Measurements from ENCODE around the gene SEMA3A.
"Not testable (repeated sequence)": the region's sequence is repeated elsewhere in the genome, so short reads cannot be mapped to it uniquely, and the experiment has no call there.

SEMA3A gene

DNA sequence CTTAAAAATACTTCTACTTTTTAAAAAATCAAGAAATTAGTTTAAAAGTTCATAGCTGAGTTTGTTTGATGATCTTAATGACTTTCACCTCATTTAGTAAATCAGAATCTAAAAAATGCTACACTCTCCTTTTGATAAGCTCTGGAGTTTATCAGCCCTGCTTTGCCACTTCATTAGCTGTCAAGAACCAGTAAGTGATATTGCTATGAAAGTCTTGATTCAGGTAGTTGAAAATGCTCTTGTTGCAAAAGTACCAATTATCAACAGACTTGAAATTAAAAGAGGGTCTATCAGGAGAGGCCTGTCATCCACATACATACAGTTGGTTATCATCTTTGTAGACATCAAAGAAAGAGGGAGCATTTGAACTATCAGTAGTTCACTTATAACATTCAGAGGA is 41.6 kb downstream of the SEMA3A start:
- no peak for DNase-seq

DNA sequence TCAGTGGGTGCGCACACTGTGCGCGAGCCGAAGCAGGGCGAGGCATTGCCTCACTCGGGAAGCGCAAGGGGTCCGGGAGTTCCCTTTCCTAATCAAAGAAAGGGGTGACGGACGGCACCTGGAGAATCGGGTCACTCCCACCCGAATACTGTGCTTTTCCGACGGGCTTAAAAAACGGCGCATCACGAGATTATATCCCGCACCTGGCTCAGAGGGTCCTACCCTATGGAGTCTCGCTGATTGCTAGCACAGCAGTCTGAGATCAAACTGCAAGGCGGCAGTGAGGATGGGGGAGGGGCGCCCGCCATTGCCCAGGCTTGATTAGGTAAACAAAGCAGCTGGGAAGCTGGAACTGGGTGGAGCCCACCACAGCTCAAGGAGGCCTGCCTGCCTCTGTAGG is 44.2 kb downstream of the SEMA3A start:
- DNase-seq: not testable (repeated sequence)

DNA sequence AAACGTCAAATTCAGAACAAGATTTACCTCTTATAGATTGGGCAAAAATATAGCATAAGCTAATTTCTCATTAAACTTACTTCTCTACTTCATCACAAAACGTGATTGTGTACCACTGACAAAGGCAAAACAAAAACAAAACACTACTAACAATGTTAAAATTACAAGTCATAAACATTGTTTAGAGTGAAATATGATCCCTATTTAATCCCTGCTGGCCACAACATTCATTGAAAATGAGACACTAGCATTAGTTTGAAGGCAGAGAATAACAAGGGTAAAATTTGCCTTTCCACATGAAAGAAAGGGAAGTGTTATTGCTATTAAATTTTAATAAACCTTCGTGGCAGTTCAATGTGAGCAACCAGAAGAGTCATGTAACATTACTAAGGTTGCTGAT is 45.0 kb downstream of the SEMA3A start:
- DNase-seq: no peak

DNA sequence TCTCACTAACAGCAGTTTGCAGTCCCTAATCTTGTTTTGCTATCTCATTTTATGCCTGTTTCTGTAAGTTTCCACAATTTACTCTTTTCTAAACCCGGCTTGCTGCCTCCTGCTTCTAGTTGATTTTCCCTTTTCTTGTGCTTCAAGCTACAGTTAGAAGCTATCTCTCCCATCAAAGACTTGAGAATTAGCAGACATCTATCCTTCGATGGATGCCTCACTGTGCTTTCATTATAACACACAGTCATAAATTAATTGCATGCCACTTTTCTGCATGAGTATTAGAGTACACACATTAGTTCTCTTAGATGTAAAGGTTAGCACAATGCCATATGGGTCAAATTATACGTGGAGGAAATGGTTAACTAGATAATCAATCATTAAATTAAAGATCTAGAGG is 48.7 kb downstream of the SEMA3A start:
- no peak for DNase-seq

DNA sequence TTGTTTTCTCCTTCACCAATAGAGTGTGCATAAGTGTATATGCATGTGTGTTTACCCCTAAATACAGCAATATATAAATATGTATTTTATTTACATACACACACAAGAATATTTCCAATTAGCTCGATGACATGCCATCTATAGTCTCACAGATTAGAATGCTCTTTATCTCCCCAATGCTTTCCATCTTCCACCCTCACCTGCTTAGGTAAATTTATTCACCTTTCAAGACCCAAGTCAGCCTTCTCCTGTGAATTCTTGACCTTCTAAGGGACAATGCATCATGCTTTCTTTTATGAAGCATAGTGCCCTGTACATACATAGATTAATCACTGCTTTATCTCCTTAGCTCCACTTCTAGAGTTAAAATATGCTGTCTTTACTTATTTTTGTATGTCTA is 49.7 kb downstream of the SEMA3A start:
- DNase-seq: no peak

DNA sequence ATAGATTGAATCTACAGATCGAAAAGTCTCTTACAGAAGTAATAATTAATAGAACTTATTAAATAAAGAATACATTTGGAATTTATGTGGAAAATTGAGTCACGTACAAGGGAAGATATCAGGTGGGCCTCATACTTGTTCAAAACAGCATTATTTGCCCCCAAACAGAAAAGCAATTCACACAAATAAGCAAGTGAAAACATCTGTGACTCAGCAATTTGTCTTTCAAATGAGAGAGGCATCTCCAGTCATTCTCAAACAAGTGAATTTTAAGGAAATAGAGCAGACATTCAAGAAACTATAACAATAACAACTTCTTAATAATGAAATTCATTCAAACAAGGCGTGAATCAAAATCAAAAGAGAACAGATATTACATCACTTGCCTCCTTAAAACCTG is 50.1 kb downstream of the SEMA3A start:
- no peak for DNase-seq

DNA sequence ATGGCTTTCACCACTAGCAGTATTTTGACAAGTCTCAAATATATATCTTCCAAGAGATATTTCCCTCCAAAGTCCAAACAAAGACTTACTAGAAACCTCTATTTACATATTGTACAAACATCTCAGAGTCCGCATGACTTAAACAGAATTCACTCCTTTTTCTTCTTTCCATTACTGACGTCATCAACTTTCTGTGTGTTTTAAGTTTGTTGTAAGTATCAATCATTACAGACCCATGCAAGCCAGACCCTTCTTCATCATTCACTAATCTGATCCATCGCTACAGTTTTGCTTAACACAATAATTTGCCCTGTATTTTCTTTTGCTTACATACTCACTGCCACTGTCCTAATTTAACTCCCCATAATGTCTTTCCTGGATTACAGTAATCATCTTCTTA is 51.9 kb downstream of the SEMA3A start:
- no peak for DNase-seq

DNA sequence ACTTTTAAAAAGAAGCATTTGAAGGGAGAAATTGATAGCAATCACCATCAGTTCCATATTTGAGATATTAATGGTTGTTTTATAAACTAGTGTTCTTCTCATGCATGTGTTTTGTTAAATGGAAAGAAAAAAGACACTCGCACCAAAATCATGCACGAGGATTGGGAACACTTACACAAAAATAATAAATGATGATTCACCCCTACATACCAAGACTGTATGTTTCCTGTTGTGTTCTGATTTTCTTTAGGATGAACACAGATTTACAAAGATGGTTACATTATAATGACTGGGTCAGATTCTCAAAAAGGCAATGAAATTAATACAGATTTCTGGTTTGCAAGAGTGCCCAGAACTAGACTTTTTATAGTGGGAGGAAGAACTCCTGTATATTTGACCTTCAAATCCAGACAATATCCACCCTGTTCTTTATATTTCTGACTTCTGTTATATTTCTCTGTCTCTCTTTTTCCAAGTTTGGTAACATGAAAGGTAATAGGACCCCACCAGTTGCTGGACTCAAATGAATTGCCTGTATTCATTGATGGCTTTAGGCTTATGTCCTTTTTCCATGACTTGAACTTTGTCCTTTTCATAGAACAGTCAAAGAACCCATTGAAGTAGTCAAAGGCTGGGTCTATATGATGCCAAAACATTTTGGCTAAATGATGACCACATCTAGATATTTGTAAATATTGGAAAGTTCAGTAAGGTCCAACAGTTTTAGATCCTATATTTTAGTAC is 54.4 kb downstream of the SEMA3A start:
- DNase-seq: no peak

DNA sequence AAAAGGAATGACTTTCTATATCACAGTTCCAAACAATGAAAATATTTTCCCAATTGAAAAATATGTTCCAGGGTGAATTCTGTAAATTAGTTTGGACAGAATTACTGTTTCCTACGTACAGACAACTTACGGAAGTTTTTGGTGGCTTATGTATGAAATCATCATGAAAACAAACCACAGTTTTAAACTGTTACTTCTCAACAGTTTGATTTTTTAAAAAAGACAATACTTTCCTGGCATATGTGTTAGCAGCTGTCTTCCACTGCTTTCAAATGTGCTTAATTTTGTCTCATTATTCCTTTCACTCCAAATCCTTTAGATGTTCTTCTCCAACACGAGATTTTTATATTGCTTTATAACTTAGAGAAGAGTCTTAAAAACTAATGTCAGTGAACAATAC is 56.2 kb downstream of the SEMA3A start:
- DNase-seq: no peak

DNA sequence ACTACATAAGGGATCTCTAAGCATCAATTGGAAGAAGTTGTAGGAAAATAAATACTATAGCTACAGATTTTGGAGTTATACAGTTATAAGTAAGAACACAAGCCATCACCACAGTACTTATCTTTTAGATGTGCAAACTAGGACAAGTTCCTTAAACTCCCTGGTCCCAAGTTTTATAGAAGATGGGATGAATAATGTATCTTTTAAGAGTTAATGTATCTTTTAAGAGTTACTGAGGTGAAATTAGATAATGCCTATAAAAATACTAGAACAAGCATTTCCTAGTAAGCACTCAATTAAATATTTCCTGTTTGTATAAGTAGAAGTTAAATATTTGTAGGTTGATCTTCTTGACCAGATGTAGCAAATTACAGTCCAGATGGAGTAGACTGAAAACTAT is 56.8 kb downstream of the SEMA3A start:
- no peak for DNase-seq

DNA sequence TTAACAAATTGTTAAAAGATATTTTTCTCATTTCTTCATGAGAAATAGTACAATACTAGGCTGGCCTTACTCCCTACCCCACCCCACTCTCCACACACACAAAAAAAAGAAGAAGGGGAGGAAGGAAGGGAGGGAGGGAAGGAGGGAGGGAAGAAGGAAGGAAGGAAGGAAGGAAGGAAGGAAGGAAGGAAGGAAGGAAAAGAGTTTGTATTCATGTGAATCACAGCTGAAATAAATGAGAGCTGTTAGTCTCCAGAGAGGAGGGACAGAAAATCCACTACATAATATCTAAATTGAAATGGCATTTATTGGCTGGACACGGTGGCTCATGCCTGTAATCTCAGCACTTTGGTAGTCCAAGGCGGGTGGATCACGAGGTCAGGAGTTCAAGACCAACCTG is 57.8 kb downstream of the SEMA3A start:
- no peak for DNase-seq

DNA sequence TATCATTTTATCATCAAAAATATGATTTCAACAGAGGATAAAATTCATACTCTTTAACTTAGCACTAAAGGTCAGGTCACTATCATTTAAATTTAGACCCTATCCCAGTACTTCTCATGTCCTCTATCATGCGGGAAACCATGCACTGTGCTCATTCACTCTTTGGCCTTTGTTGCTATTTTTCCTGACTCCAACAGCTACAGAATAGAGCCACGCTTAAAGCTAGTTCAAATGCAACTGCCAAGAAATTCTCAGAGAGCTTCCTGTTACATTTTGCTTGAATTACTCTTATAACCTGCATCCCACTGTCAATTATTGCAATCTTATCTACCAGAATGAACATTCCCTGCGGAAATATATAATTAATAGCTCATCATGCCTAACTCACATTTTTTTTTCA is 58.3 kb downstream of the SEMA3A start:
- DNase-seq: no peak

DNA sequence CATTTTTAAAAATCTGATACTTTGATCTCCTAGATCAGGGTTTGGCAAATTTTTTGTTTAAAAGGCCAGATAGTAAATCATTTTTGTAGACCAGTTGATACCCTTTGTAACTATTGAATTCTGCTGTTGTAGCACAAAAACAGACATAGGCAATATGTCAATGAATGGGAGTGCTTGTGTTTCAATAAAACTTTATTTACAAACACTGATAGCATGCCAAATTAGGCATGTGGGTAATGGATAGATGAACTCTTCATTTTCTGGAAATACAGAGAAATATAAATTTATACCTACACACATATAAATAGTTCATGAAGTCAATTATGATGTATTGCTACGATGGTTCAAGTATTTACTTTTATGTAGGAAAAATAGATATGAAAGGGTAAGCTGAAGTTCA is 60.4 kb downstream of the SEMA3A start:
- DNase-seq: no peak

DNA sequence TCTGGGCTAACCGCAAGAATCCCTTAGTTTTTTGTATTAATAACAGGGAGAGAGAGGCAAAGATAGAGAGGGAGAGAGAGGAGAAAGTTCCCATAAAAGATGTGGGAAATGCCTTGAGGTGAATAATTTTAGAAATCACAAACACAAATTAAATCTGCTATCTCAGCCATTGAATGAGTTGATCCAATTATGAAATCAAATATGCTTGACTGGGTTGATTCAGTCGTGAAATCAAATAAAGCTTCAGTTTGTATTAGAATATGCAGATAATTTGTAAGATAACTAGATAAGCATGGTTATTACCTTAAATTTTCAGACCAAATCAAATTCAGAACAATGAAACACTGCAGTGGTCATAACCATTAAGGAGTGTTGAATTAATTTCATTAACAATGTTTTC is 68.9 kb downstream of the SEMA3A start:
- DNase-seq: no peak

DNA sequence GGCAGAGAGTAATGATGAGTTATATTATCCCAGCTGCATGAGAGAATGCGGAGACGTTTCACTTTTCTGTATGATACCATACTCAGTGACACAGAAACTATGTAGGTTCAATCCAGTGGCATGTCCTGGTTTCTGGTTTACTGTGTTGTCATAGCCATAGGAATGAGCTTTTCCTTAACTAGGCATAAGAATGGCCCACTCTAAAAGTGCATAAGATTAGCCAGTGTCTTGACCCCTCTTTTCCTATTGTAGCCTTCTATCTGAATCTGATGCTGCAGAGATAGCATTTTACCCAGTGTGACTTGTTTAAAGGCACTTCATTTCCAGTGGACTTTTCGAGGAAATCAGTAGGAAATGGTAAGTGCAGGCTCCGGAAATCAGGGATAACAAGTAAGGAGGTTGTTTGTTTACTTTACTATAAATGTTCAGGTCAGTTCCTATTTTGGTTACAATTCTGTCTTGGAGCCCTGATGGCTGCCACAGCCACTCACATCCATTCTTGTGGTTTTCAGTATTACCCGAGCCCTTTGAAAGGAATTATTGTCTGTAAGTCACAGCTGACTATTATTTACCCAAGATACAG is 70.5 kb downstream of the SEMA3A start:
- no peak for DNase-seq

DNA sequence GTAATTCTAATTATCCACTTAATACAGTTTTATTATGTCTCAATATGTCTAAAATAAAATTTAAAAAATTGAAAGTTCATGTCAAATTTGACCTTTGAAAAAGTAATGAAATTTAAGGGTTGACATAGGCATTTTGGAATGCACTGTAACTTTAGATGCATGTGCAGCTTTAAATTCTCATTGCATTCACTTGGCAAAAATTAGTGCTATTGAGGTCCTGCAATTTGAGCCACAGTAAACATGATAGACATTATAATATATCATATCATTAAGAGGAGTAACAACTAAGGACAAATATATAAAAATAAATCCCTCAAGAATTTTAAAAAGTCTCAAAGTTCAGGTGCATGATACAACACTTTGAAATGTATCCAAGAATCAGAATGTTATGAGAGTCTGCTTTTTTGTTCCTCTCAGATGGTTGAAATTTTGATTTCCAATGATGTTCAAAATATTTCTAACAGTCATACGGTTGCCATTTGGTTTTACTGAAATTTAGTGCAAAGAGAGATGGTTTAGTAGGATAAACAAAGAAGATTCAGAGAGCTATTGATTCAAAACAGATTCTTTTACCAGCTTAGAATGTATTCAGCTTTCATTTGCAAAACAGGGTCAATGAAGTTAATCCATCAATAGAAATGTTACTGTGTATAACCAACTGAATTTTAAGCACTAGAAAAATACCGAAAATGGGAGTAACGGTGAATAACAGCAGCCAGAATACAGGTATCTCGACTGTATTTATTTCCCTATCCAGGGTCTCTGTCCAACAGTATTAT is 71.8 kb downstream of the SEMA3A start:
- no peak for DNase-seq

DNA sequence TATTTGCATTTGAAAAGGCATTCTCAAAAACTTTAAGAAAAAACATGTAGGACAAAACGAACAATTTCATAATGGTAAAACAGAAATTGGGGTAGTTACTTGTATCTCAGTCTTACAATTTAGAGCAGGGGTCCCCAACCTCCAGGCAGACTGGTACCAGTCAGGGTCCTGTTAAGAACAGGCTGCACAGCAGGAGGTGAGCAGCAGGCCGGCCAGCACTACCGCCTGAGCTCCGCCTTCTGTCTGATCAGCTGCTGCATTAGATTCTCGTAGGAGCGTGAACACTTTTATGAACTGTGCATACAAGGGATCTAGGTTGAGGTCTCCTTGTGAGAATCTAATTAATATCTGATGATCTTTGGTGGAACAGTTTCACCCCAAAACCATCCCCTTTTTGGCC is 77.3 kb downstream of the SEMA3A start:
- no peak for DNase-seq

DNA sequence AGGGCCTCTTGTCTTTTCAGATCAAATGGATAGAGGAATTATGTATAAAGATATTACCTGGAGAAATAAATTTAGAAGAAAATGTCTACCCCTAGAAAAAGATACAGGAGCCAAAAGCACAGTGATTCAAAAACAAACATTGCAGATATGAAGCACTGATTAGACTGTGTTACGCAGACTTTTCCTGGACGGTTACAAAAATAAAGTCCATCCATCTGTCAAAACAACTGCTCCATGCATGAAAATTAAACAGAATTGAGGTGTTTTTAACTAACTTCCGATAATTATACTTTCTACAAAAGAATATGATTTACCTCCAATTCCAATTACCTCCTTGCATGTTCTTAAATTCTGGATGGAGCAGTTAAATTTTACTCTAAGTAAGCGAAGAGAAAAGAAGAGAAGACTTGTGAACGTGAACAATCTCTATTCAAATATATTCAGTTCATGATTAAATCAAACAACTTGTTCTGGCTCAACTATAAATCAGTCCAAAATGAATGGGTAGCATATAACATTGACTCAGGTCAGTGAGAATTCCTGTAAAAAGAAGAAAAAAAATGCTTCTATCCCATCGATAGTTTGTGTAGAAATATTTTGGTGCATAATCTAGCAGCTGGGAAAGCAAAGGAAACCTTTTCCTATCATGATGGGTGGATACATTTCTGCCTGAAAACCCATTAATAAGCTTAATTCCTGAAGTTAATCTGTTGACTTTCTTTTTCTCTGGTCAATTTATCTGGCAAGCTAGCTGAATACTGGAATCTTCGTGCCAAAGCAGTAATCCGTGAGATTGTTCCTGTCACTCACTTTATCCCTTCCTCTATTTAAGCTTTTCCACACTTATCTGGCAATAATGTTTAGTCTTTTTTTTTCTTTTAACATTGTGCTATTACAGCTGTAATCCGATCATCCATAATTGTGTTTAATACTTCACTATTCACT is 80.4 kb downstream of the SEMA3A start:
- DNase-seq: no peak

DNA sequence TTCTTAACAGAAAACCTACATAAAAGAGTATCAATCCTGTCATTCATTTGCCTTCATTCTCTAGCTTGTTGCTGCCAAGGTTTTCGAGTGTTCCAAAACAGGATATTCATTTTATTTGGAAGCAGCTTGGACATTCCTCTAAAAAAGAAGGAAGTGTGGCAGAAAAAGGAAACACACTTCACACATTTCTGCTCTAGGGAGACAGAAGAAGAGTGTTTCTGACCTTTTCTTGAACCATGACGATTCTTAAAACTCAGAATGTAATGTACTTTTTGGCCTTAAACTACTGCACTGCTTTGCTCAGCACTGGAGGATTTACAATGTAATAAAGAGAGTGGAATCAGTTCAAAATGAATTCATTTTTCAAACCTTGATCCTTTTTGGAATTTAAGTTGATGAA is 81.3 kb downstream of the SEMA3A start:
- DNase-seq: no peak

DNA sequence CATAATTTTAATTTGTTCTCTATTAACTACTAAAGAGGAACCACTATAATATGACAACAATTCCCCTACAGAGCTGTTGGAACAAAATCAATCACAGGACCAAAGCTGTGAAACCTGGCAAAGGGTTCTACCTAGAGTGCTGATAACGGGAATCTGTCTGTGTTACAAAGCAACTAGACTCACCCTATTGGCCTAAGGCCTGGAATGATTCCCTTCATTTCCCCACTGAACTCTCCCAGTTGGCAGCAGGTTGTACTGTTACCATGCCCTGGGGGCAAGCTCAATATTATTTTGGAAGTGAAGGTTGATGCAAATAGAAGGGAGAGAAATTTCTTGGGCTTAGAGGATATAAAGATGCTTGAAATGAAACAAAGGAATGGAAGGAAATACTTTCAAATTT is 81.8 kb downstream of the SEMA3A start:
- DNase-seq: no peak

DNA sequence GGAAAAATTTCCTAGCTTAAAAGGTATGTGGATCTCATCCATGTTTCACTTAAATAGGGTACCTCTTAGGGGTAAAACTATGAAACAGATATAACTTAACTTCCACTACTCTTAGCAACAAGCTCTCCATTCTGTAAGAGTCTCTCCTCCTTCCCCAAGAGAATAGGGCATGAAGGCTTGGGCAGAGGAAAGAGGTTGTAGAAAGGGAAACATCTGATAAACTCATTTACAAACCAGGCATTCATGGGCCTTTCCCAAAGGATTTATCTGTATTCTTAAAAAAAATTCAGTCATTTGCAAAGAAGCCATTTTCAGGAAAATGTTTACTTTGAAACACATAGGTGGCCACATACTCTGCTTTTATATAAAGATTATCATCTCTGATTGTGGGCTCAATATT is 82.7 kb downstream of the SEMA3A start:
- DNase-seq: no peak

DNA sequence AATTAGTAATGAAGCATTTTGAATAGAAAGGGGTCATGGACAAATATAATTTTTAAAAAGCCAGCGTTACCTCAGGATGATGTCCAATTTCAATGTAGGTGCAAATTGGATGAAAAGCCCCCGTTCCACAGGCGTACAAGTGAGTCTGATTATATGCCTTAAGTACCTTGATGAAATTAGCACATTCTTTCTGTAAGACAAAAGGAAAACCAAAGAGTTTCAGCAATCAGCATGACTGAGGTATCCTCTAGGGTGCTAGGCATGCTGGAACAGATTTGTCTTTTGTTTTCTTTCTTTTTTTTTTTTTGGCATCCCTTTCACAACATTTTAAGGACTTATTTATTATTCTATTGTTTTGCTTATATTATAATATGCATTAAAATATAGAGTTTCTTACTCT is 84.2 kb downstream of the SEMA3A start:
- no peak for DNase-seq

DNA sequence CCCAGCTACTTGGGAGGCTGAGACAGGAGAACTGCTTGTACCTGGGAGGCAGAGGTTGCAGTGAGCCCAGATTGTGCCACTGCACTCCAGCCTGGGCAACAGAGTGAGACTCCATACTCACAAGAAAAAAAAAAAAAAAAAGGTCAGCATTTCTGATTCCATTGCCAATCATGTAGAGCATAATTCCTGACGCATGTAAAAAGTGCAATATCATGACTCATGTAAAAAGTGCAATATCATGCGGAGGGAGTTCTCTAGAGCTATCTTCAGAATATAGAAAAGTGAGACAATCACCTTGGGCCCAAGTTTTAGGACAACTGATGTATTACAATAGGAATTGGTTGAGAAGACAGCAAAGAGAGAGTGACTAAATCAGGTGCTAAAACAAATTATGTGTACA is 85.8 kb downstream of the SEMA3A start:
- DNase-seq: no peak
